Stimulated activated CD8-positive, alpha-beta memory T cell treated with anti-CD3 and anti-CD28 coated beads, Interleukin-15, amount 100 ng/mL, for 4 hours (primary cell): ENCODE measurements around the gene DVL3.

ENCODE experiments used
- DNase-seq, 2 donors: peaks; one replicate each; pipeline ENCODE4 v3.0.0-alpha.2; 2020; ENCODE audit warnings: low read depth in 2 of 2

Gene DVL3

GRCh38 chr3:184211297-184211696, 56.1 kb downstream of the DVL3 start:
- no peak for DNase-seq

GRCh38 chr3:184211718-184212117, 56.5 kb downstream of the DVL3 start:
- DNase-seq: no peak

GRCh38 chr3:184218814-184219213, 63.6 kb downstream of the DVL3 start:
- no peak for DNase-seq

- DNase-seq: no peak
Observed at GRCh38 chr3:184222521-184222920, 67.3 kb downstream of the DVL3 start.
